SK-N-SH (cell line): ENCODE data around the gene SPATA6. TPM values are rescaled to one million over a fixed set of nuclear protein-coding genes. Genes with fewer than 3 reads are reported as not detected.

ENCODE experiments used
- CTCF ChIA-PET: fragments of 300-600, 350-600 bp; formaldehyde crosslinking; extraction: SDS; loops from one replicate; lab custom pipeline; 2021; lab: Yijun Ruan, JAX
- POLR2A ChIA-PET: fragments of 350-600 bp; sonication (Branson Sonifier 250); formaldehyde crosslinking; extraction: SDS; loops from one replicate; lab custom pipeline; 2020; ENCODE audit warnings: antibody characterized with exemption, inconsistent platforms; lab: Yijun Ruan, JAX
- DNase-seq: peaks from one replicate; pipeline ENCODE4 v3.0.0; 2012
- H2AFZ ChIP-seq: fragments of 200-600 bp; sonication (generic); 2 replicates; pipeline ENCODE4 v1.8.1; 2016; ENCODE audit warnings: antibody characterized with exemption, mild to moderate bottlenecking, low read depth
- H3F3A ChIP-seq: fragments of 200-600 bp; sonication (generic); replicated peaks from 2 replicates; pipeline ENCODE3; 2016; ENCODE audit warnings: antibody characterized with exemption, mild to moderate bottlenecking; ENCODE audit not compliant: insufficient read depth
- H3K27ac ChIP-seq, 2 experiments: fragments of 200-500 bp in 1 of 2; fragments of 200-600 bp in 1 of 2; sonication (Bioruptor generic) in 1 of 2; sonication (generic), shearing (Covaris generic) in 1 of 2; 2 replicates each; pipeline versions ENCODE4 v1.5.1 to v1.6.1; 2014 to 2016; ENCODE audit warnings: low read depth in 2 of 2, inconsistent platforms in 1 of 2, low read length in 1 of 2, mild to moderate bottlenecking in 1 of 2, mixed read lengths in 1 of 2
- H3K27me3 ChIP-seq: fragments of 200-600 bp; sonication (generic), shearing (Covaris generic); 2 replicates; pipeline ENCODE4 v1.6.1; 2016; ENCODE audit warnings: mixed run types; ENCODE audit not compliant: insufficient read depth
- H3K36me3 ChIP-seq, 2 experiments: fragments of 200-500 bp in 1 of 2; fragments of 200-600 bp in 1 of 2; sonication (Bioruptor generic) in 1 of 2; sonication (generic) in 1 of 2; replicated peaks in 1 of 2; 2 replicates each; pipeline versions ENCODE3 to v1.5.1; 2014 to 2016; ENCODE audit warnings: low read length in 1 of 2, mild to moderate bottlenecking in 1 of 2; ENCODE audit not compliant: insufficient read depth in 2 of 2, control insufficient read depth in 1 of 2
- H3K4me1 ChIP-seq, 2 experiments: fragments of 200-500 bp in 1 of 2; fragments of 200-600 bp in 1 of 2; sonication (Bioruptor generic) in 1 of 2; sonication (generic), shearing (Covaris generic) in 1 of 2; 2 replicates each; pipeline versions ENCODE4 v1.5.1 to v1.6.1; 2014 to 2016; ENCODE audit warnings: low read depth in 1 of 2, low read length in 1 of 2, mixed run types in 1 of 2; ENCODE audit not compliant: insufficient read depth in 2 of 2, control insufficient read depth in 1 of 2
- H3K4me2 ChIP-seq: fragments of 200-600 bp; sonication (generic), shearing (Covaris generic); 2 replicates; pipeline ENCODE4 v1.6.1; 2017; ENCODE audit warnings: mixed run types
- H3K4me3 ChIP-seq, 2 experiments: fragments of 200-500 bp in 1 of 2; fragments of 200-600 bp in 1 of 2; sonication (Bioruptor generic) in 1 of 2; sonication (generic), shearing (Covaris generic) in 1 of 2; 2 replicates each; pipeline versions ENCODE4 v1.5.1 to v1.8.1; 2014 to 2016; ENCODE audit warnings: low read depth in 2 of 2, inconsistent platforms in 1 of 2, low read length in 1 of 2, mild to moderate bottlenecking in 1 of 2, mixed read lengths in 1 of 2, moderate library complexity in 1 of 2
- H3K79me2 ChIP-seq: fragments of 200-600 bp; sonication (generic); 2 replicates; pipeline ENCODE4 v1.8.1; 2017; ENCODE audit warnings: mild to moderate bottlenecking; ENCODE audit not compliant: insufficient read depth
- H3K9ac ChIP-seq: fragments of 200-600 bp; sonication (generic); 2 replicates; pipeline ENCODE4 v1.6.1; 2017; ENCODE audit warnings: mixed run types
- H3K9me2 ChIP-seq: fragments of 200-600 bp; sonication (generic); 2 replicates; pipeline ENCODE4 v1.6.1; 2017; ENCODE audit warnings: mixed run types
- H3K9me3 ChIP-seq: fragments of 200-600 bp; sonication (generic); 2 replicates; pipeline ENCODE4 v1.6.1; 2017; ENCODE audit warnings: mixed run types, mild to moderate bottlenecking, moderate library complexity
- H4K20me1 ChIP-seq: fragments of 200-600 bp; sonication (generic); 2 replicates; pipeline ENCODE4 v1.6.1; 2017; ENCODE audit warnings: mild to moderate bottlenecking, mixed run types; ENCODE audit not compliant: insufficient read depth
- CHD2 ChIP-seq: fragments of 150-350 bp; IDR thresholded peaks from 2 replicates; pipeline ENCODE4 v1.6.1; 2018; ENCODE audit warnings: low read length; ENCODE audit not compliant: partially characterized antibody
- ELF1 ChIP-seq: IDR thresholded peaks from 2 replicates; pipeline ENCODE4 v1.4.0; 2012
- FOSL2 ChIP-seq: IDR thresholded peaks from 2 replicates; pipeline ENCODE4 v1.4.0; 2012; ENCODE audit warnings: low read depth, mild to moderate bottlenecking, moderate library complexity, borderline replicate concordance
- FOXJ3 ChIP-seq: sonication (generic); formaldehyde crosslinking; IDR thresholded peaks from 2 replicates; pipeline ENCODE4 v1.5.1; 2020; ENCODE audit warnings: mild to moderate bottlenecking, missing genetic modification reagents
- FOXM1 ChIP-seq: IDR thresholded peaks from 2 replicates; pipeline ENCODE4 v1.4.0; 2012; ENCODE audit warnings: low read depth, mild to moderate bottlenecking
- GATA2 ChIP-seq: sonication (generic); formaldehyde crosslinking; IDR thresholded peaks from 2 replicates; pipeline ENCODE4 v1.5.0; 2020; ENCODE audit warnings: mild to moderate bottlenecking, missing genetic modification reagents
- MEF2A ChIP-seq: IDR thresholded peaks from 2 replicates; pipeline ENCODE4 v1.4.0; 2012; ENCODE audit warnings: low read depth, borderline replicate concordance
- REST ChIP-seq: IDR thresholded peaks from 2 replicates; pipeline ENCODE4 v1.6.1; 2012; ENCODE audit warnings: mild to moderate bottlenecking, low read depth, low read length, moderate library complexity
- SIN3A ChIP-seq: IDR thresholded peaks from 2 replicates; pipeline ENCODE4 v1.6.1; 2012; ENCODE audit warnings: low read depth, mild to moderate bottlenecking, low read length, moderate library complexity, borderline replicate concordance
- SMC3 ChIP-seq: IDR thresholded peaks from 2 replicates; pipeline ENCODE4 v1.6.1; 2012; ENCODE audit warnings: low read depth, low read length, improper control_type of control experiment
- TAF1 ChIP-seq: IDR thresholded peaks from 2 replicates; pipeline ENCODE4 v1.6.1; 2012; ENCODE audit warnings: low read depth, mild to moderate bottlenecking, low read length, moderate library complexity, borderline replicate concordance
- TCF12 ChIP-seq: IDR thresholded peaks from 2 replicates; pipeline ENCODE4 v1.4.0; 2012
- WGBS: methylation state at CpG from one replicate; pipeline ENCODE4 v1.1.6; 2017; ENCODE audit warnings: low lambda C conversion rate; 5-methylcytosine and 5-hydroxymethylcytosine counted together
- polyA plus RNA-seq, 3 experiments: library from polyadenylated mRNA; depleted of rRNA; stranded (reverse); fragments of >200 nt; gene quantifications; 2 replicates each; pipeline ENCODE4 v1.2.3, GENCODE V29; 2012
- TF ChIP-seq, protein P1 (sequence below): fragments of 150-350 bp; IDR thresholded peaks from 2 replicates; pipeline ENCODE4 v1.6.1; 2016; ENCODE audit warnings: mild to moderate bottlenecking, low read depth, low read length
- TF ChIP-seq, protein P2 (sequence below): fragments of 150-350 bp; IDR thresholded peaks from 2 replicates; pipeline ENCODE4 v1.6.1; 2017; ENCODE audit warnings: antibody characterized with exemption, low read length, low read depth, borderline replicate concordance
- TF ChIP-seq, protein P3 (sequence below): fragments of 200-600 bp; sonication (generic); IDR thresholded peaks from 2 replicates; pipeline ENCODE4 v1.6.1; 2017; ENCODE audit warnings: antibody characterized with exemption, mild to moderate bottlenecking, moderate library complexity

Gene SPATA6
- polyA plus RNA-seq, 1 of the 3 experiments (the other 2 are of a cell fraction), result 2.4 TPM

- Histone ChIP-seq H3K9me3 (no peaks in the 10 kb centered on the region), H3K36me3 (peaks cover 0 to 5% of the 10 kb centered on the region in 2 experiments), H3K9me2 (no peaks in the 10 kb centered on the region), H3F3A (no peaks in the 10 kb centered on the region)
- CTCF ChIA-PET, result no interaction called here
- no peak for DNase-seq
- TF ChIP-seq, protein P1, sequence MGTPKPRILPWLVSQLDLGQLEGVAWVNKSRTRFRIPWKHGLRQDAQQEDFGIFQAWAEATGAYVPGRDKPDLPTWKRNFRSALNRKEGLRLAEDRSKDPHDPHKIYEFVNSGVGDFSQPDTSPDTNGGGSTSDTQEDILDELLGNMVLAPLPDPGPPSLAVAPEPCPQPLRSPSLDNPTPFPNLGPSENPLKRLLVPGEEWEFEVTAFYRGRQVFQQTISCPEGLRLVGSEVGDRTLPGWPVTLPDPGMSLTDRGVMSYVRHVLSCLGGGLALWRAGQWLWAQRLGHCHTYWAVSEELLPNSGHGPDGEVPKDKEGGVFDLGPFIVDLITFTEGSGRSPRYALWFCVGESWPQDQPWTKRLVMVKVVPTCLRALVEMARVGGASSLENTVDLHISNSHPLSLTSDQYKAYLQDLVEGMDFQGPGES, result no peak
- no peak for TF ChIP-seq ELF1
- no peak for TF ChIP-seq SMC3
- no peak for TF ChIP-seq FOXM1
- TF ChIP-seq GATA2, result no peak
- no peak for TF ChIP-seq MEF2A
- TF ChIP-seq REST, result no peak
- TF ChIP-seq TCF12, result no peak
- no peak for TF ChIP-seq CHD2
- no peak for TF ChIP-seq FOXJ3 (CRISPR knock-in tag)
- TF ChIP-seq, protein P2, sequence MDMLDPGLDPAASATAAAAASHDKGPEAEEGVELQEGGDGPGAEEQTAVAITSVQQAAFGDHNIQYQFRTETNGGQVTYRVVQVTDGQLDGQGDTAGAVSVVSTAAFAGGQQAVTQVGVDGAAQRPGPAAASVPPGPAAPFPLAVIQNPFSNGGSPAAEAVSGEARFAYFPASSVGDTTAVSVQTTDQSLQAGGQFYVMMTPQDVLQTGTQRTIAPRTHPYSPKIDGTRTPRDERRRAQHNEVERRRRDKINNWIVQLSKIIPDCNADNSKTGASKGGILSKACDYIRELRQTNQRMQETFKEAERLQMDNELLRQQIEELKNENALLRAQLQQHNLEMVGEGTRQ, result no peak
- TF ChIP-seq TAF1, result no peak
- TF ChIP-seq FOSL2, result no peak
- TF ChIP-seq, all 33 proteins: peak for 0
- Histone ChIP-seq H3K4me1 (no peaks in the 10 kb centered on the region), H3K27ac (no peak overlapping the region), H3K4me3 (no peak overlapping the region), H3K4me2 (no peak overlapping the region), H3K9ac (no peak overlapping the region), H3K27me3 (no peaks in the 10 kb centered on the region), H4K20me1 (no peaks in the 10 kb centered on the region), H3K79me2 (no peaks in the 10 kb centered on the region), H2AFZ (no peak overlapping the region)
- POLR2A ChIA-PET, result no interaction called here
- WGBS, result 92% methylated on average over 3 of the region's 3 CpGs
Measured at GRCh38 chr1:48387409-48387808, 84.6 kb downstream of the SPATA6 start.

GRCh38 chr1:48374785-48375184, 97.2 kb downstream of the SPATA6 start:
- no peaks in the 10 kb centered on the region for H4K20me1 ChIP-seq
- no peaks in the 10 kb centered on the region; the same call in 1 of the 2 replicates for H3K9me3 ChIP-seq
- H3K9ac ChIP-seq, result no peak overlapping the region
- no peak overlapping the region for H3K4me2 ChIP-seq
- no peak for DNase-seq
- ChIA-PET CTCF (no interaction called here), POLR2A (no interaction called here)
- H3K9me2 ChIP-seq, result no peaks in the 10 kb centered on the region
- H3K36me3 ChIP-seq, result peaks cover 0 to 7% of the 10 kb centered on the region in 2 experiments
- H3K4me1 ChIP-seq, result no peaks in the 10 kb centered on the region
- no peaks in the 10 kb centered on the region for H3K79me2 ChIP-seq
- no peaks in the 10 kb centered on the region for H3K27me3 ChIP-seq
- no peaks in the 10 kb centered on the region for H3F3A ChIP-seq
- H3K4me3 ChIP-seq, result no peak overlapping the region
- H2AFZ ChIP-seq, result no peak overlapping the region
- H3K27ac ChIP-seq, result no peak overlapping the region
- TF ChIP-seq, protein P3, sequence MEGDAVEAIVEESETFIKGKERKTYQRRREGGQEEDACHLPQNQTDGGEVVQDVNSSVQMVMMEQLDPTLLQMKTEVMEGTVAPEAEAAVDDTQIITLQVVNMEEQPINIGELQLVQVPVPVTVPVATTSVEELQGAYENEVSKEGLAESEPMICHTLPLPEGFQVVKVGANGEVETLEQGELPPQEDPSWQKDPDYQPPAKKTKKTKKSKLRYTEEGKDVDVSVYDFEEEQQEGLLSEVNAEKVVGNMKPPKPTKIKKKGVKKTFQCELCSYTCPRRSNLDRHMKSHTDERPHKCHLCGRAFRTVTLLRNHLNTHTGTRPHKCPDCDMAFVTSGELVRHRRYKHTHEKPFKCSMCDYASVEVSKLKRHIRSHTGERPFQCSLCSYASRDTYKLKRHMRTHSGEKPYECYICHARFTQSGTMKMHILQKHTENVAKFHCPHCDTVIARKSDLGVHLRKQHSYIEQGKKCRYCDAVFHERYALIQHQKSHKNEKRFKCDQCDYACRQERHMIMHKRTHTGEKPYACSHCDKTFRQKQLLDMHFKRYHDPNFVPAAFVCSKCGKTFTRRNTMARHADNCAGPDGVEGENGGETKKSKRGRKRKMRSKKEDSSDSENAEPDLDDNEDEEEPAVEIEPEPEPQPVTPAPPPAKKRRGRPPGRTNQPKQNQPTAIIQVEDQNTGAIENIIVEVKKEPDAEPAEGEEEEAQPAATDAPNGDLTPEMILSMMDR, result no peak
- TF ChIP-seq TCF12 (no peak), SIN3A (no peak), REST (no peak)
- TF ChIP-seq, protein P1, result no peak
